LNCaP clone FGC (cell line): Measurements from ENCODE around the gene AJM1.
A peak's percentile ranks its signal among the peaks of the same experiment; 100 is the strongest.

Experiments
- DNase-seq: peaks from one replicate; pipeline ENCODE4 v3.0.0-alpha.2; 2011; ENCODE audit warnings: low read depth
- H3K4me3 ChIP-seq: 2 replicates; pipeline ENCODE4 v1.5.1; 2011; ENCODE audit warnings: mild to moderate bottlenecking, low read depth, low read length, control low read depth
- CTCF ChIP-seq: IDR thresholded peaks from 2 replicates; pipeline ENCODE4 v1.5.1; 2012; ENCODE audit warnings: mild to moderate bottlenecking; ENCODE audit not compliant: control insufficient read depth, insufficient read depth; ENCODE audit errors: extremely low read depth

The AJM1 gene

DNA sequence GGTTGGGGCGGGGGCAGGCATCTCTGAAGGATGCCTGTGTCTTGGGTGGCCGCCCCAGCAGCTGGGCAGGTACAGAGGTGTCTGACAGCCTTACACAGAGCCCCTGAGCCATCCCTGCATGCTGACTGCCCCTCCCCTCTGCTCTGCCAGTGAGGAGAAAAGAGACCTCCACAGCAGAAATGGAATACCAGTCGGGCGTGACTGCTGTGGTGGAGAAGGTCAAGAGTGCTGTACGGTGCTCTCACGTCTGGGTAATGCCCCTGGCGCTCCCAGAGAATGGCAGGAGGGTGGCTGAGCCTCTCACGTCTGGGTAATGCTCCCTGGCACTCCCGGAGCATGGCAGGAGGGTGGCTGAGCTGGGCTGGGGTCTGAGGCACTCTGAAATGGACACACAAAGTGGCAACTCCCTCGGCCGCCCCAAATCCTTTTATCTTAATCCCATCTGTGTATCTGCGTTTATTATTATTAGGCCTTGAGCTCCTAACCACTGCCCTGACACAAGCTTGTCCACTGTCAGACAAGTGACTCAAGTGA is 37.0 kb upstream of the AJM1 start:
- no peak for DNase-seq
- no peak for TF ChIP-seq CTCF
- no peak overlapping the region for H3K4me3 ChIP-seq

DNA sequence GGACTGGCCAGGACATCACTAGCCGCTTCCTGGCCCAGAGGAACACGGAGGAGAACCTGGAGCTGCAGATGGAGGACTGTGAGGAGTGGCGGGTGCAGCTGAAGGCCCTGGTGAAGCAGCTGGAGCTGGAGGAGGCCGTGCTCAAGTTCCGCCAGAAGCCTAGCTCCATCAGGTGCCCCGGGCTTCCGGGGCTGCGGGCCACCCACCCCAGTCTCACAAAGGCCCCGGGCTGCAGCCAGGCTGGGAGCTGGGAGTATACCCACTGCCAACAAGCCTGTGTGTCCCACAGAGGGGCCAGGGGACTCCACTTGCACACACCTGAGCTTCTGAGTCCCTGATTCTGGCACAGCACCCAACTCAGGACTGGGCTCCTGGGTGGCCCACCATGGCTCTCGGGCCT is 36.2 kb upstream of the AJM1 start:
- H3K4me3 ChIP-seq = no peak overlapping the region; the same call in 1 of the 2 replicates
- no peak for DNase-seq
- TF ChIP-seq CTCF = no peak

- no peak for TF ChIP-seq CTCF
- H3K4me3 ChIP-seq = peak overlapping the region; percentile 81
- DNase-seq = no peak
These were observed 35.6 kb upstream of the AJM1 start for GRCh38 chr9:136806631-136807201.

- H3K4me3 ChIP-seq = peak within 1 kb of the TSS; percentile 81
- no peak for TF ChIP-seq CTCF
- no peak for DNase-seq
These were observed 34.8 kb upstream of the AJM1 start, which contains the start of gene RABL6 for GRCh38 chr9:136807281-136808074. TSS of gene RABL6 (plus strand) at chr9:136807948. CDS start at chr9:136808197, 249 bp downstream.

GRCh38 chr9:136808075-136808805 is 34.0 kb upstream of the AJM1 start:
- peak overlapping the region; percentile 81 for H3K4me3 ChIP-seq
- TF ChIP-seq CTCF = no peak
- DNase-seq = no peak

DNA sequence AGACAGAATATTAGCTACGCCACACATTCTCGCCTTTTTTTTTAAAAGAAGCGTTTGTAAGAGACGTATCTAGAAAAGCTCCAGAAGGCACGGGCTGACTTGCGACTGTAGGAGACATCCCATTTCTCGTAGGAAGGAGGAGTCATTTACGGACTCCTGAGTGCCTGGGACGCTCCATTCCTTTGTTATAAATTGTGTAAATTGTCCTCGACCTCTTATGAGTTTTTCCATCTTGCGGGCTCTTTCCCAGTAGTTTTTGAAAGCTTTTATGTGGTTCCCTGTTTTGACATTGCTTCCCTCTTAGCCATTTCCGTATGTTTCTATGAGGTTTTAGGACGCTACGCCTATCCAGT is 33.5 kb upstream of the AJM1 start:
- no peak for DNase-seq
- peak overlapping the region; percentile 81 for H3K4me3 ChIP-seq
- TF ChIP-seq CTCF = no peak
